Measurements from ENCODE around the gene MINK1. TPM values are rescaled to one million over a fixed set of nuclear protein-coding genes. Genes with fewer than 3 reads are reported as not detected.

The MINK1 gene
- total RNA-seq, 1 experiment from 2014 or later = 160 TPM

- H3K79me2 ChIP-seq (ENCODE audit: low read depth) = peaks cover 22% of the 10 kb centered on the region
- intact Hi-C loops (cut with micrococcal nuclease; ENCODE audit: unreplicated experiment) = no loop called here
- H4K20me1 ChIP-seq (ENCODE audit: insufficient read depth) = no peaks in the 10 kb centered on the region
- no peak for DNase-seq
- no peak overlapping the region for H2AFZ ChIP-seq
- ChIA-PET POLR2A (ENCODE audit: unreplicated experiment) (interaction anchor here (0.7 kb wide), 1 partner anchor 57 kb away, joined by 5 read pairs; no protein-coding TSS in a partner anchor), CTCF (interaction anchor here (0.6 kb wide), 1 partner anchor 233 kb away, joined by 7 read pairs; no protein-coding TSS in a partner anchor)
- BruUV-seq (replicated peaks) = no TSS peak
- no peaks in the 10 kb centered on the region for H3K27me3 ChIP-seq (ENCODE audit: insufficient read depth, low read depth)
- H3K9me3 ChIP-seq (ENCODE audit: insufficient read depth, low read depth) = no peaks in the 10 kb centered on the region
- H3K27ac ChIP-seq = no peak overlapping the region
- no peaks in the 10 kb centered on the region for H3K9me2 ChIP-seq (ENCODE audit: insufficient read depth)
- H3K36me3 ChIP-seq (ENCODE audit: low read depth) = peaks cover 12% of the 10 kb centered on the region; the same call in 1 of the 2 replicates
- 0 out of 2 replicates have a peak, but pooled peaks cover 6% of the 10 kb centered on the region for H3K4me1 ChIP-seq (replicated peaks; ENCODE audit: insufficient read depth)
- no peak for TF ChIP-seq EZH2 (IDR thresholded peaks at IDR 0.05; ENCODE audit: low read depth)
- no peak for TF ChIP-seq CTCF (conservative IDR thresholded peaks at IDR 0.05)
- peaks cover 20% of the 10 kb centered on the region for H3F3A ChIP-seq (ENCODE audit: insufficient read depth, low read depth)
- no peak overlapping the region for H3K4me3 ChIP-seq
- no peak overlapping the region for H3K4me2 ChIP-seq
These were observed 32.5 kb upstream of the MINK1 start for GRCh38 chr17:4800462-4801196.

- H4K20me1 ChIP-seq (ENCODE audit: insufficient read depth) = no peaks in the 10 kb centered on the region
- H3F3A ChIP-seq (ENCODE audit: insufficient read depth, low read depth) = peaks cover 17% of the 10 kb centered on the region
- intact Hi-C loops (cut with micrococcal nuclease; ENCODE audit: unreplicated experiment) = no loop called here
- no peak within 1 kb of the TSS for H2AFZ ChIP-seq
- no peak within 1 kb of the TSS for H3K27ac ChIP-seq
- peaks cover 12% of the 10 kb centered on the region; the same call in 1 of the 2 replicates for H3K36me3 ChIP-seq (ENCODE audit: low read depth)
- no peak within 1 kb of the TSS for H3K4me2 ChIP-seq
- no peaks in the 10 kb centered on the region for H3K9me2 ChIP-seq (ENCODE audit: insufficient read depth)
- H3K4me3 ChIP-seq = no peak within 1 kb of the TSS
- H3K79me2 ChIP-seq (ENCODE audit: low read depth) = peaks cover 9% of the 10 kb centered on the region
- no TSS peak for BruUV-seq (replicated peaks)
- ChIA-PET CTCF (no interaction called here), POLR2A (ENCODE audit: unreplicated experiment) (no interaction called here)
- DNase-seq = no peak
- no peaks in the 10 kb centered on the region for H3K9me3 ChIP-seq (ENCODE audit: insufficient read depth, low read depth)
- 0 out of 2 replicates have a peak, but pooled peaks cover 5% of the 10 kb centered on the region for H3K4me1 ChIP-seq (replicated peaks; ENCODE audit: insufficient read depth)
- H3K27me3 ChIP-seq (ENCODE audit: insufficient read depth, low read depth) = no peaks in the 10 kb centered on the region
- TF ChIP-seq EZH2 (IDR thresholded peaks at IDR 0.05; ENCODE audit: low read depth) (no peak), CTCF (conservative IDR thresholded peaks at IDR 0.05) (no peak)
These were observed 30.9 kb upstream of the MINK1 start, which contains the start of gene C17orf114 for GRCh38 chr17:4802228-4802627. TSS of gene C17orf114 (minus strand) at chr17:4802328.

- DNase-seq = peak in 1 of 2 experiments; percentile 46
- BruUV-seq (replicated peaks) = TSS peak; percentile 48
- no peaks in the 10 kb centered on the region for H3K79me2 ChIP-seq (ENCODE audit: low read depth)
- peak overlapping the region; percentile 68 for H3K4me3 ChIP-seq
- CTCF ChIA-PET = interaction anchor here (1.1 to 1.6 kb wide), 2 partner anchors 17 to 96 kb away, joined by 3 to 18 read pairs; partner anchors contain the start of genes ARRB2 and GLTPD2
- peak overlapping the region; percentile 77 for H2AFZ ChIP-seq
- no peaks in the 10 kb centered on the region for H3K9me2 ChIP-seq (ENCODE audit: insufficient read depth)
- H3K27ac ChIP-seq = no peak overlapping the region
- no peaks in the 10 kb centered on the region for H3K27me3 ChIP-seq (ENCODE audit: insufficient read depth, low read depth)
- H4K20me1 ChIP-seq (ENCODE audit: insufficient read depth) = no peaks in the 10 kb centered on the region
- H3F3A ChIP-seq (ENCODE audit: insufficient read depth, low read depth) = peaks cover 25% of the 10 kb centered on the region
- no peak for TF ChIP-seq EZH2 (IDR thresholded peaks at IDR 0.05; ENCODE audit: low read depth)
- TF ChIP-seq CTCF (conservative IDR thresholded peaks at IDR 0.05) = no peak
- POLR2A ChIA-PET (ENCODE audit: unreplicated experiment) = interaction anchor here (0.6 to 0.8 kb wide), 4 partner anchors 16 to 96 kb away, joined by 3 to 4 read pairs (median 3); partner anchors contain the start of gene ARRB2
- no peaks in the 10 kb centered on the region for H3K9me3 ChIP-seq (ENCODE audit: insufficient read depth, low read depth)
- H3K36me3 ChIP-seq (ENCODE audit: low read depth) = 0 out of 2 replicates have a peak, but pooled peaks cover 9% of the 10 kb centered on the region
- intact Hi-C loops (cut with micrococcal nuclease; ENCODE audit: unreplicated experiment) = loop anchor here (5.0 kb wide), 1 partner anchor 76 kb away; no protein-coding TSS in a partner anchor
- H3K4me2 ChIP-seq = peak overlapping the region; percentile 66
- peaks cover 32% of the 10 kb centered on the region for H3K4me1 ChIP-seq (replicated peaks; ENCODE audit: insufficient read depth)
These were observed 26.7 kb upstream of the MINK1 start for GRCh38 chr17:4806456-4806776.

Measured in PC-9 (cell line).